Mesenchymal stem cell (in vitro differentiated cells and primary cell): ENCODE data around the gene ACTL7A.

Experiments used
- DNase-seq: peaks from one replicate; pipeline ENCODE4 v3.0.0-alpha.2; 2013
- H2AFZ ChIP-seq: one replicate; pipeline ENCODE4 v1.6.1; 2013; ENCODE audit warnings: low read depth, mild to moderate bottlenecking, control low read depth, inconsistent platforms, low read length, moderate library complexity
- H2AK5ac ChIP-seq: 2 replicates; pipeline ENCODE4 v1.6.1; 2013; ENCODE audit warnings: low read length, moderate library complexity, mild to moderate bottlenecking, inconsistent platforms; ENCODE audit not compliant: severe bottlenecking
- H2BK120ac ChIP-seq: one replicate; pipeline ENCODE4 v1.6.1; 2013; ENCODE audit warnings: low read depth, mild to moderate bottlenecking, inconsistent platforms, low read length, moderate library complexity
- H2BK12ac ChIP-seq, 2 experiments: one replicate each; pipeline ENCODE4 v1.6.1; 2013; ENCODE audit warnings: inconsistent platforms in 2 of 2, low read length in 2 of 2, mild to moderate bottlenecking in 2 of 2, moderate library complexity in 2 of 2, control low read depth in 1 of 2
- H2BK15ac ChIP-seq: one replicate; pipeline ENCODE4 v1.6.1; 2013; ENCODE audit warnings: mild to moderate bottlenecking, low read depth, inconsistent platforms; ENCODE audit not compliant: poor library complexity, severe bottlenecking
- H2BK5ac ChIP-seq: 2 replicates; pipeline ENCODE4 v1.6.1; 2013; ENCODE audit warnings: low read depth, mild to moderate bottlenecking, low read length, control low read depth, inconsistent platforms; ENCODE audit not compliant: poor library complexity, severe bottlenecking
- H3K14ac ChIP-seq, 2 experiments: one replicate each; pipeline ENCODE4 v1.6.1; 2013; ENCODE audit warnings: inconsistent platforms in 2 of 2, low read length in 2 of 2, control low read depth in 1 of 2, mild to moderate bottlenecking in 1 of 2, moderate library complexity in 1 of 2
- H3K18ac ChIP-seq, 2 experiments: one replicate each; pipeline ENCODE4 v1.6.1; 2013; ENCODE audit warnings: inconsistent platforms in 2 of 2, low read length in 2 of 2, control low read depth in 1 of 2, low read depth in 1 of 2, mild to moderate bottlenecking in 1 of 2
- H3K23ac ChIP-seq, 2 experiments: one replicate each; pipeline ENCODE4 v1.6.1; 2013; ENCODE audit warnings: inconsistent platforms in 2 of 2, low read length in 2 of 2, mild to moderate bottlenecking in 2 of 2, moderate library complexity in 2 of 2, control low read depth in 1 of 2
- H3K27ac ChIP-seq: 2 replicates; pipeline ENCODE4 v1.5.1; 2013; ENCODE audit warnings: mild to moderate bottlenecking, moderate library complexity, low read length, control low read depth, inconsistent platforms; ENCODE audit not compliant: poor library complexity, severe bottlenecking
- H3K27me3 ChIP-seq, 2 experiments: 2 replicates each; pipeline versions ENCODE4 v1.6.1 to v1.7.0; 2013; ENCODE audit warnings: low read length in 2 of 2, mild to moderate bottlenecking in 2 of 2, moderate library complexity in 2 of 2, control low read depth in 1 of 2, inconsistent platforms in 1 of 2; ENCODE audit not compliant: control insufficient read depth in 1 of 2, insufficient read depth in 1 of 2
- H3K36me3 ChIP-seq, 2 experiments: 2 replicates each; pipeline versions ENCODE4 v1.6.1 to v1.7.0; 2013; ENCODE audit warnings: low read length in 2 of 2, control low read depth in 1 of 2, inconsistent platforms in 1 of 2, low read depth in 1 of 2, mild to moderate bottlenecking in 1 of 2; ENCODE audit not compliant: insufficient read depth in 2 of 2, control insufficient read depth in 1 of 2
- H3K4ac ChIP-seq, 2 experiments: one replicate each; pipeline ENCODE4 v1.6.1; 2013; ENCODE audit warnings: inconsistent platforms in 2 of 2, low read length in 2 of 2, mild to moderate bottlenecking in 2 of 2, moderate library complexity in 2 of 2, control low read depth in 1 of 2, low read depth in 1 of 2
- H3K4me1 ChIP-seq: 2 replicates; pipeline ENCODE4 v1.6.1; 2013; ENCODE audit warnings: low read depth, low read length, control low read depth; ENCODE audit not compliant: control insufficient read depth, insufficient read depth
- H3K4me2 ChIP-seq: 2 replicates; pipeline ENCODE4 v1.6.1; 2013; ENCODE audit warnings: low read length, mild to moderate bottlenecking, inconsistent platforms; ENCODE audit not compliant: poor library complexity, severe bottlenecking
- H3K4me3 ChIP-seq, 2 experiments: 2 replicates each; pipeline versions ENCODE4 v1.5.1 to v1.7.0; 2013; ENCODE audit warnings: low read length in 2 of 2, mild to moderate bottlenecking in 2 of 2, control low read depth in 1 of 2, low read depth in 1 of 2; ENCODE audit not compliant: insufficient read depth in 1 of 2
- H3K79me1 ChIP-seq: replicated peaks from 2 replicates; pipeline ENCODE4 v1.6.1; 2013; ENCODE audit warnings: mild to moderate bottlenecking, control low read depth, low read length, inconsistent platforms; ENCODE audit not compliant: poor library complexity, severe bottlenecking
- H3K9ac ChIP-seq: 2 replicates; pipeline ENCODE4 v1.7.0; 2013; ENCODE audit warnings: mild to moderate bottlenecking, low read length, moderate library complexity
- H3K9me3 ChIP-seq: 2 replicates; pipeline ENCODE4 v1.7.0; 2013; ENCODE audit warnings: mild to moderate bottlenecking, low read length; ENCODE audit not compliant: control insufficient read depth
- H4K8ac ChIP-seq: one replicate; pipeline ENCODE4 v1.6.1; 2013; ENCODE audit warnings: inconsistent platforms, mild to moderate bottlenecking, low read length, moderate library complexity
- H4K91ac ChIP-seq: one replicate; pipeline ENCODE4 v1.6.1; 2013; ENCODE audit warnings: mild to moderate bottlenecking, low read length, inconsistent platforms
- WGBS: methylation state at CpG from one replicate; pipeline ENCODE4 v1.1.7; 2013; ENCODE audit warnings: mixed read lengths; 5-methylcytosine and 5-hydroxymethylcytosine counted together

The ACTL7A gene

DNA sequence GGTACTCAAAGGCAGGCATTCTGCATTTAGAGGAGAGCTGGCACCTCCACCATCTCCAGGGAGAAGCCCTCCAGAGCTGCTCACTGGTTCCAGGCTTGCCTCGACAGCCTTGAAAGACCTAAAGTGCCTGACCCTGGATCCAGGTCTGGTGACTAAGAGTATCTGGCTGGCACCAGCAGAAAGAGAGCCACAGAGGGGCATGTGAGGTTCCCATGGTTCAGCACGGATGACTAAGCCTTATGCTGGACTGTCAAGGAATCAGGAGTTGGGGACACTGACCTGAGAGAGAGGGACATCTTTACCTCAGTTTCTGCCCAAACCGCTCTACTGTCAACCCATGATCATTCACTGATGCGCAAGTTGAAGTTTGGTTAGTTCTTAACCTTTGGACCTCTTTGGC, 3.0 kb downstream of the ACTL7A start:
- Histone ChIP-seq H2BK15ac (no peak overlapping the region), H3K4ac (no peak overlapping the region), H2BK120ac (no peak overlapping the region), H3K9me3 (no peaks in the 10 kb centered on the region), H3K4me1 (peaks cover 2% of the 10 kb centered on the region), H3K4me3 (no peak overlapping the region), H4K8ac (no peak overlapping the region), H3K9ac (no peak overlapping the region), H3K14ac (no peak overlapping the region), H3K79me1 (no peaks in the 10 kb centered on the region), H3K18ac (no peak overlapping the region), H3K27me3 (no peaks in the 10 kb centered on the region), H2AK5ac (no peak overlapping the region), H2BK12ac (no peak overlapping the region), H2BK5ac (no peak overlapping the region), H3K36me3 (peaks cover 12 to 25% of the 10 kb centered on the region in 2 experiments), H3K23ac (no peak overlapping the region), H3K27ac (no peak overlapping the region), H2AFZ (no peak overlapping the region), H4K91ac (no peak overlapping the region), H3K4me2 (no peak overlapping the region)
- no peak for DNase-seq
- 81% methylated on average over 3 of the region's 4 CpGs for WGBS

GRCh38 chr9:108866001-108866420, 3.9 kb downstream of the ACTL7A start:
- Histone ChIP-seq H3K36me3 (peaks cover 12 to 32% of the 10 kb centered on the region in 2 experiments), H2BK12ac (no peak overlapping the region), H4K8ac (no peak overlapping the region), H3K9ac (no peak overlapping the region), H3K14ac (no peak overlapping the region), H3K4me2 (no peak overlapping the region), H3K4me3 (no peak overlapping the region), H3K79me1 (no peaks in the 10 kb centered on the region), H4K91ac (no peak overlapping the region), H3K27ac (no peak overlapping the region), H2BK15ac (no peak overlapping the region), H2BK5ac (no peak overlapping the region), H2AK5ac (no peak overlapping the region), H3K4ac (no peak overlapping the region), H3K23ac (no peak overlapping the region), H3K18ac (no peak overlapping the region), H3K27me3 (no peaks in the 10 kb centered on the region), H3K9me3 (peaks cover under 1% of the 10 kb centered on the region), H3K4me1 (peaks cover 2% of the 10 kb centered on the region), H2AFZ (no peak overlapping the region), H2BK120ac (no peak overlapping the region)
- 86% methylated on average over 2 of the region's 2 CpGs for WGBS
- DNase-seq = no peak

DNA sequence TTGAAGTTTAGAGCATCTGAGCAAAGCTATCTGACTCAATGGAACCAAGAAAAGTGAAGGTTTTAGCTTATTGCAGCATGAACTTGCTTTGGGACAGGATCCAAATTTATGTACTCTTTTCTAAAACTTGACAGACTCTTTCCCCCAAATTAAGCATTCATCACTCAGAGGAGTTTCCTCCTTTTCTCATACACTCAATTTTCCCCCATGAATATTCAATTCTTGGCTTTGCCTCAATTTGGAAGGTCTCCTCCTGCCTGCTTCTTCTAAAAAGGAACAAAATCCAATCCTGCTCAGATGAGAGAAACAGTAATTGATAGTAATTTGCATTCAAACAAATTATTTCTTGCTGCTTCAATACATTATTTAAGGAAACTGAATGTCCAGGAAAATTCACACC, 5.0 kb downstream of the ACTL7A start:
- no peak for DNase-seq
- no peak overlapping the region for H3K14ac ChIP-seq
- no peak overlapping the region for H2BK12ac ChIP-seq
- no peak overlapping the region for H2BK120ac ChIP-seq
- no peak overlapping the region for H4K8ac ChIP-seq
- H2BK15ac ChIP-seq = no peak overlapping the region
- H3K4ac ChIP-seq = no peak overlapping the region
- H3K9me3 ChIP-seq = peaks cover 12% of the 10 kb centered on the region
- H3K27me3 ChIP-seq = no peaks in the 10 kb centered on the region
- no peak overlapping the region for H4K91ac ChIP-seq
- H3K79me1 ChIP-seq = peaks cover 2% of the 10 kb centered on the region
- H2BK5ac ChIP-seq = no peak overlapping the region
- no peak overlapping the region for H3K9ac ChIP-seq
- H2AFZ ChIP-seq = no peak overlapping the region
- H2AK5ac ChIP-seq = no peak overlapping the region
- H3K27ac ChIP-seq = no peak overlapping the region
- no peak overlapping the region for H3K18ac ChIP-seq
- no peak overlapping the region for H3K4me3 ChIP-seq
- H3K4me1 ChIP-seq = peaks cover 2% of the 10 kb centered on the region
- H3K36me3 ChIP-seq = peaks cover 16 to 44% of the 10 kb centered on the region in 2 experiments
- H3K4me2 ChIP-seq = no peak overlapping the region
- H3K23ac ChIP-seq = no peak overlapping the region

GRCh38 chr9:108867829-108868228, 5.8 kb downstream of the ACTL7A start:
- Histone ChIP-seq H2AK5ac (no peak overlapping the region), H3K9ac (no peak overlapping the region), H3K4me2 (no peak overlapping the region), H3K23ac (no peak overlapping the region), H2BK5ac (no peak overlapping the region), H3K27ac (no peak overlapping the region), H3K4ac (no peak overlapping the region), H3K18ac (no peak overlapping the region), H2BK15ac (no peak overlapping the region), H4K91ac (no peak overlapping the region), H3K79me1 (peaks cover 2% of the 10 kb centered on the region), H3K14ac (no peak overlapping the region), H2BK120ac (no peak overlapping the region), H2AFZ (no peak overlapping the region), H4K8ac (no peak overlapping the region), H3K9me3 (peaks cover 13% of the 10 kb centered on the region), H3K27me3 (no peaks in the 10 kb centered on the region), H2BK12ac (no peak overlapping the region), H3K36me3 (peaks cover 9 to 48% of the 10 kb centered on the region in 2 experiments), H3K4me1 (peaks cover 2% of the 10 kb centered on the region), H3K4me3 (no peak overlapping the region)
- WGBS = 98% methylated on average over 3 of the region's 4 CpGs
- no peak for DNase-seq
